Sciatic nerve (tissue), 2 donors: ENCODE data around the gene KLK13. TPM values are rescaled to one million over a fixed set of nuclear protein-coding genes. Genes with fewer than 3 reads are reported as not detected.

Experiments
- ATAC-seq: fragments of 200-7000 bp; cut with Tn5 transposase; one replicate; pipeline ENCODE4 v1.9.1; 2020; ENCODE audit warnings: mild to moderate bottlenecking, moderate library complexity
- DNase-seq: peaks from one replicate; pipeline ENCODE4 v3.0.0-alpha.2; 2020; ENCODE audit warnings: low spot score
- intact Hi-C: fragments of 100-400 bp; cut with DNase I; formaldehyde crosslinking; loops from one replicate; pipeline ENCODE4 v1.14.2; 2022
- total RNA-seq: library from RNA; stranded (reverse); fragmentation: NEBNext Ultra II Directional; extraction: Animal tissue kit (Norgen Biotek cat#: 25700); gene quantifications from one replicate; pipeline ENCODE4 v1.2.1, GENCODE V29; 2021
- donor health status: DM: no; HTN: no; CAD: no.
- donor health status: DM: no; HTN: no; CAD: no.

KLK13 gene, protein sequence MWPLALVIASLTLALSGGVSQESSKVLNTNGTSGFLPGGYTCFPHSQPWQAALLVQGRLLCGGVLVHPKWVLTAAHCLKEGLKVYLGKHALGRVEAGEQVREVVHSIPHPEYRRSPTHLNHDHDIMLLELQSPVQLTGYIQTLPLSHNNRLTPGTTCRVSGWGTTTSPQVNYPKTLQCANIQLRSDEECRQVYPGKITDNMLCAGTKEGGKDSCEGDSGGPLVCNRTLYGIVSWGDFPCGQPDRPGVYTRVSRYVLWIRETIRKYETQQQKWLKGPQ
- total RNA-seq = 0.58 TPM

DNA sequence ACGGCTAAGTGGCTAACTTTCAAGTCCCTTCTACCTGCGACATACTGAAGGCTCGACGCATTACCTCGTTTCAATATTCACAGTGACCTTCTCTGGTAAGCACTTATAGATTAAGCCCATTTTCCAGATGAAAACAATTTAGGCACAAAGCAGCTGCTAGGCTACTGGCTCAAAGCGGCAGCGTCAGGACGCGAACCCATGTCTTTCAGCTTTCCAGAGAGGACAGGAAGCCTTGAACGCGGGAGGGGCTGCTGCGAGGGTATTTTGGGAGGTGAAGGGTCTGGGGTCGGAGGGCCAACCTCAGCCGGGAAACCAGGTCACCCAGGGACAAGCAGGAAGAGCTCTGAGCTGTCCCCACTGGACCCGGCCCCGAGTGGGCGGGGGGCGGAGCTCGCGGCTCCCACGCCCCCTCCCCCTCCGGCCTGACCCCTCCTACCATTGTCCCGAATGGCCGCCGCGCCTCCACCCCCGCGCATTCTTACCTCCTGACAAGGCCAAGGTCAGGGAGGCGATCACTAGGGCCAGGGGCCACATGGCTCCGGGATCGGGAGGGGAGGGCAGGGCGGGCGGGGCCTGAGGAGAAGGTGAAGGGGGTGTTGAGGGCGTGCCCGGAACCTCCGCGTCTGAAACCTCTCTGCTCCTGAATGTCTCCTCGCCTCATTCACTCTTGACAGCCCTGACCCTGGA, at the start of gene KLK13:
TSS of gene KLK13 (minus strand) at position 559 of the 687 bp plus-strand sequence. CDS start at position 534, 25 bp downstream.
- ATAC-seq (peak; percentile 61), DNase-seq (no peak)
- intact Hi-C loops = no loop called here

DNA sequence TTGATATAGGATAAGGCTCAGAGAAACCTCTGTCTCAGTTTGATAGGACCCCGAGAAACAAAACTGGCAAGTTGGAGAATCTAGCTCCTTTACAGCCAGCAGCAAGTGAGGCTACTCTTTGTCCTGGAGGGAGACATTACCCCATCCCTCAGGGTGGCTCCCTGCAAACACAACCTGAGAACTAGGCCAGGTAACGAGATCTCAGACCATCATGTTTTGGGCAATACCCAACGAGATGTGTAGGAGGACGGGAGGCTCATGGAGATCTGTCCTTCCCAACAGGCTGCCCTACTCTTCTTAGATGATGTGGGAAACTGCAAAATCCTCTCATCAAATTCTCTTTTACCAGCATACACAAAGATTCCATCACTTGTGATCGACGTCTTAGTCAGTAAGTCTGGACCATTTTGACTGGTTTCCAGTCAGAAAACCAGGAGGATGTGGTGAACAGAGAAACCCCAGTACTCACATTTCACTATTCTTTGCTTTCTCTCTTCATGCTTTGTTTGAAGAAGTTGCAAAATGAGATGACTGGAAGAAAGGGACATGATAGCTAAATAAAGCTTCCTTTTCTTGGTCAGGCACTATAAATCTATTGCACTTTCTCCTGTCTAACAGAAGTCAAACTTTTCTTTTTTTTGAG, 49.3 kb upstream of the KLK13 start:
- no peak for DNase-seq
- intact Hi-C loops = no loop called here
- ATAC-seq = no peak

DNA sequence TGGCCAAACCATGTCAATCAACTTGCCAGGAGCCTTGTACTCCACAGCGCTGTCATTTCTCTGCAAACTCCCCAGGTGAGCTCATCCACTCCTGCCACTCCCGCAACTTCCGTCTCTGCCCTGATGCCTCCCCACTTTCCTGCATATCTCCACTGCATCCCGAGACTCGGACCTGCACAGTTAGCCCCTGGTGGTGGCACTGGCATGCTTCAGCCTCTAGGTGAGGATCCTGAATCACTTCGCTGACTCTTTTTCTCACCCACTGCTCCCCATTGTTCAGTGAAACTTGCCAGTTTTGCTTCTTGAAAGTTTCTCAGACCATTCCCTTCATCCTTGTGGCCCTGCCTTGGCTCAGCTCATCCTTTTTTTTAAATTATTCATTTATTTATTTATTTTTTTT, 46.7 kb upstream of the KLK13 start:
- DNase-seq (no peak), ATAC-seq (no peak)
- intact Hi-C loops = no loop called here

DNA sequence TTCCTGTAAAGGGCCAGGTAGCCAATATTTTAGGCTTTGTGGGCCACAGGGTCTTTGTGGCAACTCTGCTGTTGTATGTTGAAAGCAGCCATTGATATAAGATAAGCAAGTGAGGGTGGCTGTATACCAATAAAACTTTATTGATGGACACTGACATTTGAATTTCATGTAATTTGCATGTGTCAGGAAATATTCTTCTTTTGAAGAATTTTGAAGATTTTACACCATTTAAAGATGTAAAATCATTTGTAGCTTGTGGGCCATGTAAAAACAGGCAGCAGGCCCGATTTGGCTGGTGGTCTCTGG, 45.7 kb upstream of the KLK13 start:
- DNase-seq = no peak
- intact Hi-C loops = no loop called here
- no peak for ATAC-seq

DNA sequence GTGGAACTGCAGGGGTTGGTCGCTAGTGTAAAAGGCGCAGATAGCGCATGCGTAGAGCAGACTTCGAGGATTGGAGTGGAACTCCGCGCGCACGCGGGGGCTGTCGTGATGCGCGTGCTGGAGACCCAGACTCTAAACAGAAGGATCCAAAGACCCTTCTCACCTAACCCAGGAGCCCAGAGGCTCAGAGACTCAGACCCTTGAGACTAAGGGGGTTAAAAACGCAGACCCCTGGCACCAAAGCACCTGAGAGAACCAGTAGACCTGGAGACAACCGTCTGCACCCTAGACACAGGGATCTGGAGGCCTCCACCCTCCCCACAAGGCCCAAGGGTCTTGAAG, 43.9 kb upstream of the KLK13 start:
- DNase-seq (no peak), ATAC-seq (peak; percentile 73)
- intact Hi-C loops = no loop called here

DNA sequence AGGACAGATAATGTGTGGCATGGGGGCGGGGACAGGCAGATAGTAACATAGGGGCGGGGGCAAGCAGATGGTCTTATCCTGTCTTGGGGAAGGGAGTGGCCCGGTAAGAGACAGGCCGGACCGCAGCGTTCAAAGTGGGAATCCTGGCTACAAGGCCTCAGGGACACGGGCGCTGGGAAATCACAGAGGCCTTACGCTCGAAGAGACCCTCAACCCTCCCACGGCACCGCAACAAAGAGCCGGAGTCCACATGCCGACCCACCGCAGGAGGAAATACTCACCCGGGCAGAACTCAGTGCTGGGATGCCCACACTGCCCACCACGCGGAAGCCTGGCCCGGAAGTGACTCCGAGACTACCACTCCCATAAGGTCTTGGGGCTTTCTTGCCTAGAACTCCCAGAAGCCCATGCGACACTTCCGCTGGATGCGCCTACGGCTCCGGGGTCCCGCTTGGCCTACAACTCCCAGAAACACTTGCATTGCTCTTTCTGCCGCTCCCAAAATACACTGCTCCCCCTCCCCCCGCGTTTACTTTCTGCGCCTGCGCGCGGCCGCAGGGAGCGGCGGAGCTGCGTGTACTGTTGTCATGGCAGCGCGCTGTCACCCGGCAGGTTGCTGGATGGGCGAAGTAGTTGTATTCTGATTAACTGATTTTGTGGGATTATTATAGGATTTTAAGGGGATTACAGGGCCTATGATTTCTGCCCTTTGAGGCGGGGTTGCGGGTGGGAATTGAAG, 43.3 kb upstream of the KLK13 start, which contains the start of gene CTU1:
TSS of gene CTU1 (minus strand) at position 344 of the 739 bp plus-strand sequence. CDS start 3,840 bp downstream, outside the sequence.
- ATAC-seq (peak; percentile 99), DNase-seq (peak; percentile 98)
- intact Hi-C loops = no loop called here

DNA sequence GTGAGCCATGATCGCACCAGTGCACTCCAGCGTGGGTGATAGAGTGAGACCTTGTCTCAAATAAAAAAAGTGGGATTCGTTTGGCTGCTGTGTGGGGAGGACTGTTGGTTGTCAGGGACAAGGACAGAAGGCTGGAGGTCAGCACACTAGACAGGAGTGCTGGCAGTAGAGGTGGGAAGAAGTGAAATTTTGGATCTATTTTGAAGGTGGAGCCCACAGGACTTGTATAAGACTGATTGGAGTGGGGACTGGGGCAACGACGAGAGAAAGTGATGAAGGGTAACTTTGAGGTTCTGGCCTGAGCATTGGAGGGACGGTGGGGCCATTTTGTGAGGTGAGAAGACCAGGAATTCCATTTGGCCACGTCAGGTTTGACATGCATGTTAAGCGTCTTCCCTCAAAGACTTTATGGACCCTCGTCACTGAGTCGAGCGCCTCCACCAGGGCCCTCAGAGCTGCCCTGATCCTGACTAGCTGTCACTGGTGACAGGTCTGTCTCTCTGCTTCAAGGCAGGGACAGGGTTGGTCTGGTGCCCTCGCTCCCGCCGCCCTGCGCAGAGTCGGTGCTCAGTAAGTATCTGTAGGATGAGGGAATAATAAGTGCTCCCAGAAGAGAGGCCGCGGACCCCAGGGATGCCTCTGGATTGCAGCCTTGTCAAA, 42.6 kb upstream of the KLK13 start:
- ATAC-seq (no peak), DNase-seq (no peak)
- intact Hi-C loops = no loop called here

DNA sequence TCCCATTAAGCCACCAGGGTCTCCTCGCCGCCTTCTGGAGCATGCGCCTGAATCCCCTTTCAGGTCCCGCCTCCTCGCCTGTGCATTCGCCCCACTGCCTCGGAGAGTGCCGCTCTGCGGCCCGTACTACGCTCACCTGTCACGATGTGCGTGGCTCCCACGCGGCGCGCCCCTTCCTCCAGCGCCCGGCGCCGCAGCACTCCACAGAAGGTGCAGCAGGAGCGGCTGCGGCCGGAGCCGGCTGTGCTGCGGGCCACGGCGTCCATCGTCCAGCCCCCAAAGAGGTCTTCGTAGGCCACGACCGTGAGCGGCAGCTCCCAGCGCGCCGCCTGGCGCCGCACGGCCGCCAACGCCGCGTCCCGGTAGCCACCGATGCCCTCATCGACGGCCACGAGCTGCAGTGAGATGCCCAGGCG, 39.0 kb upstream of the KLK13 start:
- DNase-seq (no peak), ATAC-seq (no peak)
- intact Hi-C loops = no loop called here

DNA sequence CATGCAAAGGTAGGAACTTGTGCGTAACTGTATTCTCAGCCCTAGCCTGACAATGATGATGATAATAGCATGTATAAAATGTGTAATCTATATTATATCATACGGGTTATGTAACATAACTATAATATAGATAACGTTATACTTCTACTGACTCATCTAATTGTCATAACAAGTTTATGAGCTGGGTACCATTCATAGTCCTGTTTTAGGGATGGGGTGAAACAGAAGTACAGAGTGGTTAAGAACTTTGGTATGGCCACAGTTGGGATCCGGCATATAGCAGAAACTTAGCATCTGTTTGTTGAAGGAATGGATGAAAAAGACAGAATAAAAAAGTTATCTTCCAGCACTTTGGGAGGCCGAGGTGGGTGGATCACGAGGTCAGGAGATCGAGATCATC, 38.1 kb upstream of the KLK13 start:
- ATAC-seq = no peak
- DNase-seq = no peak
- intact Hi-C loops = no loop called here

DNA sequence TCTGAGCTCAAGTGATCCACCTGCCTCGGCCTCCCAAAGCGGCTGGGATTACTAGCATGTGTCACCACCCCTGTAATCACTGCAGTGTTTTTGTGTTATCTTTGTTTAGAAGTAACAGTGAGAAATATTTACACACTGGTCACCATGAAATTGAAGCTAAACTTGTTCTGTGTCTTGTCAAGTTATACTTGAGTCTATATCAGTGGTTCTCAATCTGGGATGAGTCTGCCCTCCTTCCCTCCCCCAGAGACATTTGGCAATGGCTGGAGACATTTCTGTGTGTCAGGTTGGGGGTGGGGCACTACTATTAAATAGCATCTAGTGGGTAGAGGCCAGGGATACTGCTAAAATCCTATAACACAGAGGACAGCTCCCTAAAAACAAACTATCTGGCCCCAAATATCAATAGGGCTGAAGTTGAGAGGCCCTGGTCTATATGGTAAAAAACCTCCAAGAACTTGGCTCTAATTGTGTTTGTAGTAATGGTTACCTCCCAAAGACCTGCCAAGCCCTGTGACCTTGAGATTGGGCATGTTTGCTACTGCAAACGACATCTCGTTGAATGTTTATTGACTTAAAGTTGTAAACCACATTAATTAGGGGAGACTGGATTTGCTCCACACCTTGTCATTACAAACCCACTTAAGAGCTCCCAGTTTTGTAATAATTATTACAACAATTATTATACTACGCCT, 36.4 kb upstream of the KLK13 start:
- intact Hi-C loops = no loop called here
- DNase-seq (no peak), ATAC-seq (no peak)

DNA sequence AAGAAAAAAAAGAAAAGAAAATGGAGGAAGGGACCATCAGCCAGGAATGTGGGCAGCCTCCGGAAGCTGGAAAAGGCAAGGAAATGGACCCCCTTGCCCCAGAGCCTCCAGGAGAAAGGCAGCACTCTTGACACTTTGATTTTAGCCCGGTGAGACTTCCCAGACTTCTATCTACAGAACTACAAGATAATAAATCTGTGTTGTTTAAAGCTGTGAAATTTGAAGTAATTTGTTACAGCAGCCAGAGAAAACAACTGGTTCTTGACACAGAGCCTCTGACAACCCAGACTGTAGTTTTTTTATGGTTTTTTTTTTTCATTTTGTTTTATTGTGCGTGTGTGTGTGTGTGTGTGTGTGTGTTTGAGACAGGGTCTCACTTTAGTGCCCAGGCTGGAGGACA, 35.7 kb upstream of the KLK13 start:
- DNase-seq (no peak), ATAC-seq (no peak)
- intact Hi-C loops = no loop called here

DNA sequence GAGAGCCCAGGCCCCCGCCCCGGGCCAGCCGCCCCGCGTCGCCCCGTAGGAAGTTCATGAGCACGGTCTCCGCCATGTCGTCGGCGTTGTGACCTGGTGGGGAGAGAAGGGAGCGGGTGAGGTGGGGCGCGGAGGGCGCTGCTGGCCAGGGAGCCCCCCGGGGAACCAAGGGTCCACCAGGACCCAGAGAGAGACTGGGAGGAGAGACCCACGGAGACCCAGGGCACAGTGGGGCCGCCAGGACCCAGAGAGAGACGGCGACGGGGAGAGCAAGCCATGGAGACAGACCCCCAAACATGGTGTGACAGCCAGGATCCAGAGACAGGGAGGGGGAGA, 34.1 kb upstream of the KLK13 start:
- intact Hi-C loops = loop anchor here (2.0 kb wide), 1 partner anchor 78 kb away; no protein-coding TSS in a partner anchor
- DNase-seq (no peak), ATAC-seq (no peak)

DNA sequence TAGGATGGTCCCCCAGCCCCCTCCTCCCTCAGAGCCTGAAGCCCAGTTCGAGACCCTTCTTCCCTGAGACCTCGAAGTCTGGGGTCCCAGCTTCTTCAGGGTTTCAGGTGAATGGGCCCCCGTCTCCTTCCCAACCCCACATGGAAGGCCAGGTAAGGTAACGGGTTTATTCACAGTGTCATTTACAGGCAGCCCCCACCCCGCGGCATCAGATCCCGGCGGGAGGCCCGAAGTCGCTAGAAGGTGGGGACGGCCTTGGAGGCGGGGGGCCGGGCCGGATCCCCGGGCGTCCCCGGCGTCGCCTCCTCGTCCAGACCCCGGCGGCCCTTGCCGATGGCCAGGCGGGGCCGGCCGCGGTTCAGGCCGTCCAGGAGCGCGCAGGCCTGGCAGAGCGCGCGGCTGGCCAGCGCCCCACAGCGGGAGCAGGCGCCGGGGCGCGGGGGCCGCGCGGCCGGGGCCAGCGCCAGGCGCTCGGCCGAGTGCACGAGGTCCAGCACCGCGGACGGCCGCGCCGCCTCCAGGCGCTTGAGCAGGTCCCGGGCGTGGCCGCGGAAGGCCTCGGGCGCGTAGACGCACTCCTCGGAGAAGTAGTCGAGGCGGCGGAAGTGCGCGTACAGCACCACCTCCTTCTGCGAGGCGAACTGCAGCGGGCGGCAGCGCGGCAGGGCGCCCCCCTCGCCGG, 33.6 kb upstream of the KLK13 start:
- DNase-seq (peak; percentile 79), ATAC-seq (peak; percentile 77)
- intact Hi-C loops = loop anchor here (2.0 kb wide), 1 partner anchor 78 kb away; no protein-coding TSS in a partner anchor

DNA sequence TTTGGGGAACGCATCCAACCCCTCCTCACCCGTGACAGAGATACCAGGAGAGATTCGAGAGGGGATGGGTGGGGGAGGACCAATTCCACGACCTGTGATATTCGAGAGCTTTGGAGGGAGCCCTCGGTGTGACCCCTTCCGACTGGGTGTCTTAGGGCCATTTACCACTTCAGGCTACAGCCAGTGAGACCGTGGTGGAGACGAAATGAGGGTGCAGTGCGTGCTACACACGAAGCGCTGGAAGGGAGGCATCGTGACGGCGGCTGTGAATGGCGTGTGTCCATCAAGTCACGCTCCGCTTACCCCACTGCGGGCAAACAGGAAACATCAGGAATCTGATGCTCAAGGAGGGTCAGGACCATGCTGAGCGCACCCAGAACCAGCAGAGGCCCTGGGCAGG, 32.9 kb upstream of the KLK13 start:
- intact Hi-C loops = loop anchor here (2.0 kb wide), 1 partner anchor 77 kb away; no protein-coding TSS in a partner anchor
- DNase-seq (no peak), ATAC-seq (no peak)

DNA sequence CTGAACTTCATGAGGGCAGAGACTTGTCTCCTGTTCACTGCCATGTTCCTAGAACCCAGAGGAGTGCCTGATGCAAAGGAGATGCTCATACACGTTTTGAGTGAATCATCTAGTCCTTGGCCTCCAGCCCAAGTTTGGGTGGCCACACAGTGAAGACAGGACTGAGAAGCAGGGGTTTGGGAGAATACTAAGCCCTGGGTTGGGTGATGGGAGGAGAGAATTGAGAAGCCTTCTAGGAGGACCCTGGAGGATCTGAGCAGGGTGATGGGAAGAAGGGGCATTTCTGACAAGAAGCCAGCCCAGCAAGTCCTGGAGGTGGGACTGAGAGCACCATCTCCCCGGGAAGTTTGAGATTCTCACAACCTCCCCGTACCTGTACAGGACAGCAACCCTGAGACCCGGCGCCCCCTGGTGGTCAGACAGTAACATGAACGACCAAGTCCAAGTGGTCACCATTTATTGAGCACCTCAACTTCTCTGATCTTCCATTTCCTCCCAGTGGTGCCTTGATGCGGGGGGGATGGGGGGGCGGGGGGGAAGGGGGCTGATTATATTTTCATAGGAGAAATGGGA, 32.4 kb upstream of the KLK13 start:
- DNase-seq = peak; percentile 83
- ATAC-seq = peak; percentile 65
- intact Hi-C loops = no loop called here

DNA sequence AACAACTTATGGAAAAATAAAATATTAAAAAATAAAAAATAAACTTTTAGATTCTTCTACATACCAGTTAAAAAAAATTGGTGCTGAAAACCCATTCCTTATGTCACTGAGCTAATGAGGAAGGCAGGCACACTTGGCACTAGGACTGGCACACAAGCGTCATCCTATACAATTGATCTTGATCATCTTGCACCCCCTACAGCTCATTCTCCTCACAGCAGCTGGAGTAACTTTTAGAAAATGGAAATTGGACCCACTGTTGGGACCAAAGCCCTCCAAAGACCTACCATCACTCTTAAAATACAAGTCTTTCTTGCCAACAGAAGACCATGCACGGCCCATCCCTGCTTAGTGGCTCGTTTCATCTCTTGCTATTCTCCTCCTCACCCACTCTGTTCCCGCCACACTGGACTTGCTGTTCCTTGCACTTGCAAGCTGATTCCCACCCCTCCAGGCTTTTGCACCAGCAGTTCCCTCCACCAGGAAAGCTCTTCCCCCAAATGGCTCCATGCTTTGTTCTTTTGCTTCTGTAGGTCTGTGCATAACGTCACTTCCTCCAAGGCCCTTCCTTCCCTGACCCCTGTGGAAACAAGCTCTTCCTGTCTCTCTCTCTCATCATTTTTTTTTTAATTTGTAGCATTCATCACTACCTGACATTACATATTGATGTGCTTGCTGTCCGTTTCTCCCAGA, 31.7 kb upstream of the KLK13 start:
- DNase-seq (no peak), ATAC-seq (no peak)
- intact Hi-C loops = no loop called here

DNA sequence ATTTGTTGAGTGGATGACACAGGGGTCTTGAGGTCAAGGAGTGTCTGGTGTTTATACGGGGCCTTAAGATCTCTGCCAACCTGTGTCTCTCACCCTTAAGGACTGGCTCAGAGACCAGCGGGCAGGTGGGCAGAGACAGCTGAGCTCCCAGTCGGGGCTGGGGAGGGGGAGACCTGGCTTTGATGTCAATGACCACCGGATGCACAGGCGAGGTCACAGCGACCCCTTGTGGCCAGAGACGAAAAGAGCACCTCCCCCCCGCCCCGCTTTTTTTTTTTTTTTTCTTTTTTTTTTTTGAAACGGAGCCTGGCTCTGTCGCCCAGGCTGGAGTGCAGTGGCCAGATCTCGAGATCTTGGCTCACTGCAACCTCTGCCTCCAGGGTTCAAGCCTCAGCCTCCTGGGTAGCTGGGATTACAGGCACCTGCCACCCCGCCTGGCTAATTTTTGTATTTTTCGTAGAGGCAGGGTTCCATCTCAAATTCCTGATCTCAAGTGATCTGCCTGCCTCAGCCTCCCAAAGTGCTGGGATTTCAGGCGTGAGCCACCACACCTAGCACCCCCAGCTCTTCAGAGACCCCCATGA, 29.9 kb upstream of the KLK13 start:
- DNase-seq = no peak
- intact Hi-C loops = no loop called here
- ATAC-seq = no peak
